ENCODE data around the gene PDE6G.

Gene PDE6G

DNA sequence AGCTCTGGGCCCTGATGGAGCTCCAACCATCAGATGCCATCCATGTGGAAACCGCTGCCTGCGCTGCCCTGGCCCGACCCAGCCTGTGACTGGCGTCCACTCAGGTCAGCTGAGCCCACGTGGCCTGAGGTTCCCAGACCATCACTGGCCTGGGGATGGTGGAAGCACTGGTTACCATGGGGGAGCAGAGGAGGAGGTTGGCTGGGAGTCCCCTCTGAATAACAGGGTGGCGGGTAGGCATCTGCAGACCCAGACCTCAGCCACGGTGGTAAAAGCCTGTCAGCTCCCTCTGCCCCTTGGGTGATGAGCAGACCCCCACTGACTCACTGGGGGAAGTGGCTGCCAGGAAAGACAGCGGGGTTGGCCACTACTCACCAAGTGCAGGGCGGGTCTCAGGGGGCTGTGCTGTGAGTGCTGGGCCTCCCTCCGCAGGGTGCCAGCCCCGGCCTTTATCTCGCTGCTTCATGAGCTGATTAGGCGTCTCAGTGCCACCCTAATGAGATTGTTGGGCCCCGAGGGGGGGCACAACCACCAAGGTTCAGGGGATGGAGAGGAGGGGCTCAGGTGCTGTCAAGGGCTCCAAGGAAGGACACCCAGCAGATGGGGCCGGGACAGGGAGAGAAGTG is at the start of gene PDE6G:
Gene PDE6G (minus strand): TSS at position 425 of the 626 bp plus-strand sequence. CDS start 3,237 bp downstream, outside the sequence.
- no peak for DNase-seq (ENCODE audit: low spot score)

GRCh38 chr17:81705518-81706231 is 49.3 kb upstream of the PDE6G start:
- DNase-seq (ENCODE audit: low spot score), result no peak

DNA sequence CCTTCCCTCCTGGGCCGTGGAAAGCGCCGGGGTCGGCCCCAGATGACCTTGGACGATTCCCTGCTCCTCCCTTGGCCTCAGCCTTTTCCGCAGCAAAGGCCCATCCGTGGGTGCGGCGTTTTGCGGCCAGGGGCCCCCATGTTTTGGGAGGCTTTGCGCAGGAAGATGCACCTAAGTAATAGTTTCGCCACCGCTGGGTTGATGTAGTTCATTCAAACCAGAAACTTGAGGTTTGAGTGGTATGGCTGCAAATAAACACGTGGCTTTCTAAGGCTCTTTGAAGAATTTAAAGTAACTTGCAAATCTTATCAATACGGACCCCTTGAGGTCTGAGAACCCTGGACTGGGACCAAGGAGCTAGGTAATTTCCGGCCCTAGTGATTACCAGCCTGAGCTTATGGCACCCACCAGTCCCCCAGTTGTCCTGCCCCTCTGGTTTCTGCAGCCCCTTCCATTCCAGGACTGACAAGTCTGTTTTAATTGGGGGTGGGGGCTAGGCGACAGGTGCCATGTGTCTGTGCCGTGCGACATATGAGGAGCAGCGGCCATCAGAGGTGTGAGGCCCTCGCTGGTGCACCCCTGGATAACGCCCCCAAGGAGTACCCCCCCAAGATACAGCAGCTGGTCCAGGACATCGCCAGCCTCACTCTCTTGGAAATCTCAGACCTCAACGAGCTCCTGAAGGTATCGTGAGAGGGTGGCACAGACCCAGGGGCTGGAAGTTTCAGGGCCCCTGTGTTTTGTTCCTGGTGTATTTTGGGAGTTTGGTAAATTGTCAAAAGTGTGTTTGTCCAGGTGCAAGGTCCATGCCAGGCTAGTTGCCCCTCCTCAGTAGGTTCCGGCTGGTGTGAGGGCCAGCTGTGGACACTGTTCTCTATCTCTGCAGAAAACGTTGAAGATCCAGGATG is 47.7 kb upstream of the PDE6G start:
- no peak for DNase-seq (ENCODE audit: low spot score)

DNA sequence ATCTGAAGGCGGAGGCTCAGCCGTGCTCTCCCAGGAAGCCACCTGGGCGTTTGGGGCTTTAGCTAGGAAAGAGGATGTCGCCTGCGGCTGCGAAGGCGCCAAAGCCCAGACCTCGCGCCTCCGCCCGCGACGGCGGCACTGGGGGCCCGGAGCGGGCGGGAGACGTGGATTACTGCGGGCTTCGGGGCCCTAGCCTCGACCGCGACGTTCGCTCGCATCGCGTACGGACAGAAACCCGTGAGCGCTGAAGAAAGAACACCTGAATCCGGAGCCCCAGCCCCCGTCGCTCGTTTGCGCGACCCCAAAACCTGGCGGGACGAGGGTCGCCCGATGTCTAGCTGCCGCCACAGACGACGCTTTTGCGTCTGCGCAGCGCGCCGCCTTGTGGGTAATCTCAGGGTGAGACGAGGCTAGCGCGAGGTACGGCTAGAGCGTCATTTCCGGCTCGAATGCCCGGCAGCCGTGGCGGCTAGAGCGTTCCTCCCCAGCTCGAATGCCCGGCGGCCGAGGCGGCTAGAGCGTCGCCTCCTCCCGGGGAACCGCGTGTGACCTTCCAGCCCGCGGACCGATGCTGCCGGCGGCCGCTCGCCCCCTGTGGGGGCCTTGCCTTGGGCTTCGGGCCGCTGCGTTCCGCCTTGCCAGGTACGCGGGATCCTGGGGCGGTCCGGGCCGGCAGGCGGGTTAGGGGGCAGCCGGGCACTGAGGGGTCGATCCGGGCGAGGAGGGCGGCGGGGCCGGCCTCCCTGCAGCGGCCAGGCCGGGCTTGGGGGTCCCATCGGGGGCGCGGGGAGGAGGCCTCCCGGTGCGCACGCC is 46.8 kb upstream of the PDE6G start, which contains the start of gene MRPL12:
Gene MRPL12 (plus strand): TSS at position 434 of the 813 bp plus-strand sequence. CDS start 135 bp downstream, at position 569.
- peak; percentile 90 for DNase-seq (ENCODE audit: low spot score)

GRCh38 chr17:81701288-81702071 is 45.1 kb upstream of the PDE6G start:
- peak; percentile 21 for DNase-seq (ENCODE audit: low spot score)

DNA sequence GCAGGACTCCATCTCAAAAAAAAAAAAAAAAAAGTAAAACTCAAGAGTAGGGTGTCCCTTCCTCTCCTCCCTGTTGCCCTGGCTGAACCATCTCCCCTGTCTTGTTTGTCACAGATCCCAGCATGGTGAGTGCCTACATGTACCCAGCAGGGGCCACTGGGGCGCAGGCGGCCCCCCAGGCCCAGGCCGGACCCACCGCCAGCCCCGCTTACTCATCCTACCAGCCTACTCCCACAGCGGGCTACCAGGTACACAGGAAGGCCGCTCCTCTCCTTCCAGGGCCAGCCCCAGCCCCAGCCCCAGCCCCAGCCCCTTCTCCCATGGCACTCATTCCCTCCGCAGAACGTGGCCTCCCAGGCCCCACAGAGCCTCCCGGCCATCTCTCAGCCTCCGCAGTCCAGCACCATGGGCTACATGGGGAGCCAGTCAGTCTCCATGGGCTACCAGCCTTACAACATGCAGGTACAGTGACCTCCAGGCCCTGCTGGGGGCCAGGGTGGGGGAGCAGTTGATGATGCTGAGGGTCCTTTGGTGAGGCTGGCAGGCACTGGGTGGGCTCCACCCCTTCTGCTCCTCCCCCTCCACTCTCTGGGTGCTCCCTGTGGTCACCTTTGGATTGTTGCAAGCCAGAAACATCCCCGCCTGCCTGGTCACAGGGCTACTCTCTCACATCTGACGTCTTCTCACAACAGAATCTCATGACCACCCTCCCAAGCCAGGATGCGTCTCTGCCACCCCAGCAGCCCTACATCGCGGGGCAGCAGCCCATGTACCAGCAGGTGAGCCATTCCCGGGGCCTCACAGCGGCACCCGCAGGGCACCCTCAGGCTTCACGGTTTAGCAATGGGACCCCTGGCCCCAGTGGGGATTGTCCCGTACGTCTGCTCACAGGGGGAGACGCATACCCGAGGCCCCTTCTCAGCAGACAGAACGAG is 44.3 kb upstream of the PDE6G start:
- DNase-seq (ENCODE audit: low spot score), result no peak

GRCh38 chr17:81697261-81698044 is 41.1 kb upstream of the PDE6G start:
- DNase-seq (ENCODE audit: low spot score), result no peak

DNA sequence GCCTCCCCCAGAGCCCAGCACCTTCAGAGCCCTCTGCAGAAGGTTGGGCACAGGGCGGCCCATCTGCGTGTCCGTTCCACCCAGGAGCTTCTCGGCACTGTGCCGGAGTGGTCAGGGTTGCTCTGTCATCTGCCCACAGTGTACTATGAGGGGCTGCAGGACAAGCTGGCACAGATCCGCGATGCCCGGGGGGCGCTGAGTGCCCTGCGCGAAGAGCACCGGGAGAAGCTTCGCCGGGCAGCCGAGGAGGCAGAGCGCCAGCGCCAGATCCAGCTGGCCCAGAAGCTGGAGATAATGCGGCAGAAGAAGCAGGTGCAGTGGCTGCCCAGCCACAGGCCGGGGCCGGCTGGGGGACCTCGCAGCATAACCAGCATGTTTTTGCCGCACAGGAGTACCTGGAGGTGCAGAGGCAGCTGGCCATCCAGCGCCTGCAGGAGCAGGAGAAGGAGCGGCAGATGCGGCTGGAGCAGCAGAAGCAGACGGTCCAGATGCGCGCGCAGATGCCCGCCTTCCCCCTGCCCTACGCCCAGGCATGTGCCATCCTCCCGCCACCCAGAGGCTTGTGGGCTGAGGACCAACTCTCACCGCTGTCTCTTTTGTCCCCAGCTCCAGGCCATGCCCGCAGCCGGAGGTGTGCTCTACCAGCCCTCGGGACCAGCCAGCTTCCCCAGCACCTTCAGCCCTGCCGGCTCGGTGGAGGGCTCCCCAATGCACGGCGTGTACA is 40.0 kb upstream of the PDE6G start:
- no peak for DNase-seq (ENCODE audit: low spot score)

DNA sequence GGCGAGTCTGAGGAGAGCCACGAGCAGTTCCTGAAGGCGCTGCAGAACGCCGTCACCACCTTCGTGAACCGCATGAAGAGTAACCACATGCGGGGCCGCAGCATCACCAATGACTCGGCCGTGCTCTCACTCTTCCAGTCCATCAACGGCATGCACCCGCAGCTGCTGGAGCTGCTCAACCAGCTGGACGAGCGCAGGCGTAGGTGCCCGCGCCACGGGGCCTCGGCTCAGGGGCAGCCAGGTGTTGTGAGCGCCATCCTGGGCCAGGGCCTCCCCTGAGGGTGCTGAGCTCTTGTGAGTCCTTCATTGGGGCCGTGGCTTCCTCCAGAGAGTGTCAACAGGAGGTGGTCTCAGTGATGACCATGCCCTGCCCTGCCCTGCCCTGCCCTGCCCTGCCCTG is 39.5 kb upstream of the PDE6G start:
- no peak for DNase-seq (ENCODE audit: low spot score)

DNA sequence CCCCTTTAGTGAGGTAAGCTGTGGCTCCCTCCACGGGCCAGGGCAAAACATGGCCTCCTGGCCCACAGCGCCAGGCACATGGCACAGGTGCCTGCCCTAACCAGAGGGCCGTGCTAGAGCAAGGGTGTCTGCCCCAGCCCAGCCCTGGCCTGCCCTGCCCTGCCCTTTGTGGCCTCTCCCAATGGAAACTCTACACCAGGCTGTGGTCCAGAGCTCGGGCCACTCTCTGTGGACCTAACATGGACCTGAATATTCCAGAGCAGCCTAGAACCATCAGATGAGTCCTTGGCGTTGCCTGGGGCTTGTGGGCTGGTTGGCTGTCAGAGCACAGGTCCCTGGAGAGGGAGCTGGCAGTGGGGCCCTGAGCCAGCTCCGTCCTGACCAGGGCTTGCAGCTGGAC is 38.9 kb upstream of the PDE6G start:
- no peak for DNase-seq (ENCODE audit: low spot score)

DNA sequence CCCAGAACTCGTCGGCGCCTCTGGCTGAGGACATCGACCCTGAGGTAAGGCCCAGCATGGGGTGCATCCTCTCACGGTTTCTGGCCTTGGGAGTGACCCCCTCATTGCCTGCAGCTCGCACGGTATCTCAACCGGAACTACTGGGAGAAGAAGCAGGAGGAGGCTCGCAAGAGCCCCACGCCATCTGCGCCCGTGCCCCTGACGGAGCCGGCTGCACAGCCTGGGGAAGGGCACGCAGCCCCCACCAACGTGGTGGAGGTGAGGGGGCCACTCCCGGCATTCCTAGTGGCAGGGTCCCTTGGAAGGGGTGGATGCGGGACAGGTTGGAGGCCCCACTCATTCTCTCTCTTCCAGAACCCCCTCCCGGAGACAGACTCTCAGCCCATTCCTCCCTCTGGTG is 38.5 kb upstream of the PDE6G start:
- DNase-seq (ENCODE audit: low spot score), result no peak

GRCh38 chr17:81693509-81694210 is 37.3 kb upstream of the PDE6G start:
- DNase-seq (ENCODE audit: low spot score), result no peak

- DNase-seq (ENCODE audit: low spot score), result no peak
These were observed 35.3 kb upstream of the PDE6G start for GRCh38 chr17:81691608-81692007.

- no peak for DNase-seq (ENCODE audit: low spot score)
These were observed 34.9 kb upstream of the PDE6G start for GRCh38 chr17:81691196-81691595.

GRCh38 chr17:81690549-81690948 is 34.2 kb upstream of the PDE6G start:
- no peak for DNase-seq (ENCODE audit: low spot score)

DNA sequence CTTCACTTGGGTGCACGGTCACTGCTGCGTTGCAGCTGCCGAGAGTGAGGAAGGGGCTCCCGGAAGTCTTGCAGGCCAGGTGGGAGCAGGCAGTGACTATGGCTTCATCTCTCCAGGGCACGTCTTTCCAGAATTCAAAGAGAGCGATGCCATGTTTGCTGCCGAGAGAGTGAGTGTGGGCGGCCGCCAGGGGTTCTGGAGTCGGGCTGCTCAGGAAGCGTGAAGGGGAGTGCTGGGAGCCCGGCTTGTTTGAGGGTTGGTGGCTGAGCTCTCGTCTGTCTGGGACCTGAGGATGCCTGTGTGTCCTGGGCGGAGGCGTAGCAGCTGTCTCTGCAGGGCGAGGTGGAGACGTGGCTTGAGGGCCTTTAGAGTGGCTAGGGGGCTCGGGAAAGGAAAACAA is 33.7 kb upstream of the PDE6G start:
- no peak for DNase-seq (ENCODE audit: low spot score)

DNA sequence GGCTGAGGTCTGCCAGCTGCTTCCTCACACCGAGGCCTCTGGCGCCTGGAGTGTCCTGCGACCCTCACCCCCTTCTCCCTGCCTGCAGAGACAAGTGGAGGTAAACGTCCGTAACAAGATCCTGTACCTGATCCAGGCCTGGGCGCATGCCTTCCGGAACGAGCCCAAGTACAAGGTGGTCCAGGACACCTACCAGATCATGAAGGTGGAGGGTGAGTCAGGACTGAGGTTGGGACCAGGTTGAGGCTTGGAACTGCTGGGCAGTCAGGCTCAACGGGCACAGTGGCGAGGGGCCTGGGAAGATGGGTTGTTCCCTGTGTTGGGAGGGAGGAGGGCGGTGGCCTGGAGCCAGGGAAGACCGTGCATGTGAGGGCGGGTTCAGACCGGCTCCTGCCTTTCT is 32.3 kb upstream of the PDE6G start:
- DNase-seq (ENCODE audit: low spot score), result no peak

Measured in hematopoietic multipotent progenitor cell treated with erythropoietin and hydrocortisone succinate and interleukin-3 and kit ligand, for 15 days (in vitro differentiated cells).